ENCODE results near the gene RSPO3. TPM values are rescaled to one million over a fixed set of nuclear protein-coding genes. Genes with fewer than 3 reads are reported as not detected.

The RSPO3 gene
- polyA plus RNA-seq, 2 of the 4 experiments (the other 2 are of a cell fraction) = 32.4 to 128 TPM

DNA sequence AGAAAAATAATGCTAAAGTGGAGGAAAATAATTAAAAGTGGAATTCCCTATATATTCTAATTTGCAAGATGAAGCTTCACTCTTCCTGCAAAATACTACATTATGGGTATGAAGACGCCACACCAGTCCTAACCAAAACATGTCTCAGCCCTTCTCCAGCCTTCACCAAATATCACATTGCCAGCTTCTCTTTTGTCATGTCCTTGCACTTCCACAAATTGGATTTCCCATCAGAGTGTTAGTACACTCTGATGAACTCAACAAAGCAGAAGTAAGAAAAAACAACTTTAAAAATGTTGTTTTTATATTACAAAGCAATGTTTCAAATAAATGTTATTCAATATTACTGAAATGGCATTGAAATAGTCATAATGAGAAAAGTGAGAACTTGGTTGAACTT is 85.8 kb downstream of the RSPO3 start:
- TF ChIP-seq PHF8 (IDR thresholded peaks at IDR 0.05; ENCODE audit: borderline replicate concordance, low read depth) (no peak), GATA3 (IDR thresholded peaks at IDR 0.05; ENCODE audit: borderline replicate concordance) (no peak)
- no peak for DNase-seq (ENCODE audit: low read depth in 1 of 2, low spot score in 1 of 2)

DNA sequence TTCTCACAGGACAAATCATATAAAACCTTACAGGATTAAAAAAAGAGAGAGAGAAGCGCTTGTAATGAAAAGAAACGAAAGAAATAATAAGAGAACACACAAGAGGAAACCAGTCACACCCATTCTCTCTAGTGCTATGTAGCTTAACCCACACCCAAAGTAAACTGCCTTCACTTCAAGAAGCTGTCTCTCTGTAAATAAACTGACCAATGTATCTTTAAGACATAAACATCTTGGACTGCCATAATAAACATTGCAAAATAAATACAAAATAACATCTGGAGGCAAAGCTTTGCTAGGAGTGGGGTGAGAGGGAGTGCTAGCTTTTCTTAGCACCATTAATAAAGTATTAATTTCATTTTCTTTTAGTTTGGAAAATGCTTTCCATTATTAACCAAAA is 86.6 kb downstream of the RSPO3 start:
- CTCF ChIA-PET = no interaction called here
- ATAC-seq = no peak; a peak in 1 of 6 replicates
- TF ChIP-seq RAD21 (conservative IDR thresholded peaks at IDR 0.05 in 1 of 2, IDR thresholded peaks at IDR 0.05 in 1 of 2) (no peak), CBX8 (IDR thresholded peaks at IDR 0.05) (no peak), EHF (CRISPR knock-in tag; IDR thresholded peaks at IDR 0.05) (no peak), ZSCAN20 (CRISPR knock-in tag; IDR thresholded peaks at IDR 0.05) (no peak)
- TF ChIP-seq, protein P1, sequence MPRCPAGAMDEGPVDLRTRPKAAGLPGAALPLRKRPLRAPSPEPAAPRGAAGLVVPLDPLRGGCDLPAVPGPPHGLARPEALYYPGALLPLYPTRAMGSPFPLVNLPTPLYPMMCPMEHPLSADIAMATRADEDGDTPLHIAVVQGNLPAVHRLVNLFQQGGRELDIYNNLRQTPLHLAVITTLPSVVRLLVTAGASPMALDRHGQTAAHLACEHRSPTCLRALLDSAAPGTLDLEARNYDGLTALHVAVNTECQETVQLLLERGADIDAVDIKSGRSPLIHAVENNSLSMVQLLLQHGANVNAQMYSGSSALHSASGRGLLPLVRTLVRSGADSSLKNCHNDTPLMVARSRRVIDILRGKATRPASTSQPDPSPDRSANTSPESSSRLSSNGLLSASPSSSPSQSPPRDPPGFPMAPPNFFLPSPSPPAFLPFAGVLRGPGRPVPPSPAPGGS (IDR thresholded peaks at IDR 0.05) = no peak
- TF ChIP-seq, protein P2, sequence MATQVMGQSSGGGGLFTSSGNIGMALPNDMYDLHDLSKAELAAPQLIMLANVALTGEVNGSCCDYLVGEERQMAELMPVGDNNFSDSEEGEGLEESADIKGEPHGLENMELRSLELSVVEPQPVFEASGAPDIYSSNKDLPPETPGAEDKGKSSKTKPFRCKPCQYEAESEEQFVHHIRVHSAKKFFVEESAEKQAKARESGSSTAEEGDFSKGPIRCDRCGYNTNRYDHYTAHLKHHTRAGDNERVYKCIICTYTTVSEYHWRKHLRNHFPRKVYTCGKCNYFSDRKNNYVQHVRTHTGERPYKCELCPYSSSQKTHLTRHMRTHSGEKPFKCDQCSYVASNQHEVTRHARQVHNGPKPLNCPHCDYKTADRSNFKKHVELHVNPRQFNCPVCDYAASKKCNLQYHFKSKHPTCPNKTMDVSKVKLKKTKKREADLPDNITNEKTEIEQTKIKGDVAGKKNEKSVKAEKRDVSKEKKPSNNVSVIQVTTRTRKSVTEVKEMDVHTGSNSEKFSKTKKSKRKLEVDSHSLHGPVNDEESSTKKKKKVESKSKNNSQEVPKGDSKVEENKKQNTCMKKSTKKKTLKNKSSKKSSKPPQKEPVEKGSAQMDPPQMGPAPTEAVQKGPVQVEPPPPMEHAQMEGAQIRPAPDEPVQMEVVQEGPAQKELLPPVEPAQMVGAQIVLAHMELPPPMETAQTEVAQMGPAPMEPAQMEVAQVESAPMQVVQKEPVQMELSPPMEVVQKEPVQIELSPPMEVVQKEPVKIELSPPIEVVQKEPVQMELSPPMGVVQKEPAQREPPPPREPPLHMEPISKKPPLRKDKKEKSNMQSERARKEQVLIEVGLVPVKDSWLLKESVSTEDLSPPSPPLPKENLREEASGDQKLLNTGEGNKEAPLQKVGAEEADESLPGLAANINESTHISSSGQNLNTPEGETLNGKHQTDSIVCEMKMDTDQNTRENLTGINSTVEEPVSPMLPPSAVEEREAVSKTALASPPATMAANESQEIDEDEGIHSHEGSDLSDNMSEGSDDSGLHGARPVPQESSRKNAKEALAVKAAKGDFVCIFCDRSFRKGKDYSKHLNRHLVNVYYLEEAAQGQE (IDR thresholded peaks at IDR 0.05) = no peak
- TF ChIP-seq, protein P3, sequence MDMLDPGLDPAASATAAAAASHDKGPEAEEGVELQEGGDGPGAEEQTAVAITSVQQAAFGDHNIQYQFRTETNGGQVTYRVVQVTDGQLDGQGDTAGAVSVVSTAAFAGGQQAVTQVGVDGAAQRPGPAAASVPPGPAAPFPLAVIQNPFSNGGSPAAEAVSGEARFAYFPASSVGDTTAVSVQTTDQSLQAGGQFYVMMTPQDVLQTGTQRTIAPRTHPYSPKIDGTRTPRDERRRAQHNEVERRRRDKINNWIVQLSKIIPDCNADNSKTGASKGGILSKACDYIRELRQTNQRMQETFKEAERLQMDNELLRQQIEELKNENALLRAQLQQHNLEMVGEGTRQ (IDR thresholded peaks at IDR 0.05) = no peak

More for the DNA sequence above, 85.8 kb downstream of the RSPO3 start:
- H3K9me3 ChIP-seq = no peaks in the 10 kb centered on the region
- ChIA-PET POLR2A (no interaction called here), CTCF (no interaction called here)
- H3K4me3 ChIP-seq = no peak overlapping the region
- H3K4me1 ChIP-seq = no peaks in the 10 kb centered on the region; the same call in 2 of the 3 replicates
- no peak overlapping the region for H3K27ac ChIP-seq
- ATAC-seq (no peak), FAIRE-seq (no peak)
- no peak overlapping the region for H3K4me2 ChIP-seq
- 76% methylated on average over 1 of the region's 1 CpG for WGBS (ENCODE audit: missing lambda C conversion rate)

DNA sequence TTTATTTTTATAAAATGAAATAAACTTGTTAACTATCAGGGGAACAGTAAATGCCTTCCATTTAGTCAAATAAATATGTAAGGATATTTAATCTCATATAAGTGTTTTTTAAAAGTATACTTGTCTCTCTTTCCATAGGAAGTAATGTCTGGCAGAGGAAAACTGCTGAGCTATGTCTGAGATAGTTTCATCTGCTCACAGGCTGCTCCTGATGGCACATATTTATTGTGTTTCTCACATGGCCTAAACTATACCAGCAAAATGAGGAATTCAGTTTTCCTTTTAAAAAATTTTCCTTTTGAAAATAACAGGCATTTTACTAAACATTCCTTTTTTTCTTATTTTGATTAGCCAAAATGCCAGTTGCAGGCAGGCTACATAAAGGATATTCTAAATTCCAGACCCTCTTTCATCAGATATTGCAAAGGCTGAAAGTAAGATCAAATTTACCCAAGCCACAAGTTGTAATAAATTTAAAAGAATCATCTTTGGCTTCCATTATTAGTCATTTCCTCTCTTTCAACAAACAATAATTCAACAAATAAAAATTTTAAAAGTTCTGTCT is 88.1 kb downstream of the RSPO3 start:
- ChIA-PET POLR2A (no interaction called here), CTCF (no interaction called here)
- TF ChIP-seq, protein P1 (IDR thresholded peaks at IDR 0.05) = no peak
- TF ChIP-seq JUNB (IDR thresholded peaks at IDR 0.05) = no peak
- DNase-seq (ENCODE audit: low read depth in 1 of 2, low spot score in 1 of 2) = no peak
- Histone ChIP-seq H3K4me2 (no peak overlapping the region), H3K9me3 (no peaks in the 10 kb centered on the region), H3K4me3 (no peak overlapping the region), H3K4me1 (no peaks in the 10 kb centered on the region; the same call in 2 of the 3 replicates), H3K27ac (no peak overlapping the region)
- ATAC-seq = no peak
- FAIRE-seq = no peak

More for the DNA sequence above, 86.6 kb downstream of the RSPO3 start:
- 87% methylated on average over 2 of the region's 2 CpGs for WGBS (ENCODE audit: missing lambda C conversion rate)
- FAIRE-seq (no peak), DNase-seq (ENCODE audit: low read depth in 1 of 2, low spot score in 1 of 2) (no peak)
- Histone ChIP-seq H3K4me3 (no peak overlapping the region), H3K4me2 (no peak overlapping the region), H3K9me3 (no peaks in the 10 kb centered on the region), H3K4me1 (no peaks in the 10 kb centered on the region; the same call in 2 of the 3 replicates), H3K27ac (no peak overlapping the region)
- POLR2A ChIA-PET = no interaction called here

DNA sequence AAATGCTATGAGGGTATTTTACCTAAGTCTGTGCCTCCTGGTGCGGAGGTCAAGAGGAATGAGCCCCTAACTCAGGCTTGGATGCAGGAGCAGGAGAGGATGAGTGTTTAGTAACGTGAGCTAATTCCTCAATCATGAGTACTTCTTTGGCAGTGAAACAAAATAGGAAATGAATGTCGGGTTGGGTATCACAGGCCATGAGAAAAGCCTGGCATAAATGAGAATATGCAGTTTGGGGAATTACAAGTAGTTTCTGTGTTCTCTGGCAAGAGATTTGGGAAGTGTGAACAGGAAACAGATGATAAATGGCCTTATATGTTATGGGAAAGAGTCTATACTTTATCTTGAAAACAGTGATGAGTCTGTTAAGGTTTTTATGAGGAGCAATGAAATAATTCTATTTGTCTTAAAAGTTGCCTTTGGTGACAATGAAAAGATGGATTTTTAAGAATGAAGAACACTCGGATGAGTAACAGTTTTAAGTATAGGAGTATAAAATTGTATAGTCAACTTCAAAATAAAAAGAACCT is 89.2 kb downstream of the RSPO3 start:
- no peak overlapping the region for H3K27ac ChIP-seq
- no peak overlapping the region for H3K4me3 ChIP-seq
- H3K9me3 ChIP-seq = no peaks in the 10 kb centered on the region
- WGBS (ENCODE audit: missing lambda C conversion rate) = 64% methylated on average over 4 of the region's 4 CpGs
- no peak overlapping the region for H3K4me2 ChIP-seq
- ChIA-PET CTCF (no interaction called here), POLR2A (no interaction called here)
- no peak for TF ChIP-seq CBX2 (IDR thresholded peaks at IDR 0.05; ENCODE audit: borderline replicate concordance, low read depth)
- FAIRE-seq (no peak), ATAC-seq (no peak), DNase-seq (ENCODE audit: low read depth in 1 of 2, low spot score in 1 of 2) (no peak)
- H3K4me1 ChIP-seq = no peaks in the 10 kb centered on the region; the same call in 2 of the 3 replicates
